ACC112 (cell line): ENCODE data around the gene SLC16A12.

Source experiments
- H2AFZ ChIP-seq: fragments of 200-600 bp; sonication (generic); one replicate; pipeline ENCODE4 v1.6.0; 2017; ENCODE audit warnings: antibody characterized with exemption, low read length; ENCODE audit not compliant: unreplicated experiment
- H3K27ac ChIP-seq: fragments of 200-600 bp; sonication (generic); 2 replicates; pipeline ENCODE4 v1.5.1; 2014; ENCODE audit warnings: low read depth, mild to moderate bottlenecking, antibody characterized with exemption, low read length, moderate library complexity
- H3K27me3 ChIP-seq: fragments of 200-600 bp; sonication (generic); 2 replicates; pipeline ENCODE4 v1.6.1; 2014; ENCODE audit warnings: mild to moderate bottlenecking, antibody characterized with exemption, low read length, moderate library complexity, mixed read lengths; ENCODE audit not compliant: insufficient read depth
- H3K36me3 ChIP-seq: fragments of 200-600 bp; sonication (generic); 2 replicates; pipeline ENCODE4 v1.6.1; 2016; ENCODE audit warnings: mild to moderate bottlenecking, antibody characterized with exemption, low read length, moderate library complexity, mixed read lengths; ENCODE audit not compliant: insufficient read depth
- H3K4me1 ChIP-seq: fragments of 200-600 bp; sonication (generic); one replicate; pipeline ENCODE4 v1.6.1; 2016; ENCODE audit warnings: low read length, mixed read lengths; ENCODE audit not compliant: insufficient read depth, unreplicated experiment, control insufficient read depth
- H3K4me3 ChIP-seq: fragments of 200-600 bp; sonication (generic); 2 replicates; pipeline ENCODE4 v1.5.1; 2014; ENCODE audit warnings: mild to moderate bottlenecking, low read depth, low read length
- H3K79me2 ChIP-seq: fragments of 200-600 bp; sonication (generic); one replicate; pipeline ENCODE4 v1.6.0; 2016; ENCODE audit warnings: low read length; ENCODE audit not compliant: control insufficient read depth, unreplicated experiment, insufficient read depth

The SLC16A12 gene

DNA sequence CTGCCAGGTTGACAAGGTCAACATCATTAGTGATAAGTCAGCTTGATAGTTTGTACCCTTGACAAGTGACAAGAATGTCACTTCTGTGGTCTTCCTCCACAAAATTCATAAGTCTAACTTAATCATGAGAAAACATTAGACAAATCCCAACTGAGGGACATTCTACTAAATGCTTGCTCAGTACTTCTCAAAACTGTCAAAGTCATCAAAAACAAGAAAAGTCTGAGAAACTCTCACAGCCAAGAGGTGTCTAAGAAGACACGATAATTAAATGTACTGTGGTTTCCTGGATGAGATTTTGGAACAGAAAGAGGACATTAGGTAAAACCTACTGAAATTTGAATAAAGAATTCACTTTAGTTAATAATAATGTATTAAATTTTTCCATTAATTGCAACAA is 29.8 kb upstream of the SLC16A12 start:
- Histone ChIP-seq H3K4me3 (no peak overlapping the region), H3K4me1 (no peaks in the 10 kb centered on the region), H2AFZ (peak overlapping the region; percentile 17), H3K79me2 (no peaks in the 10 kb centered on the region), H3K27me3 (no peaks in the 10 kb centered on the region), H3K27ac (no peak overlapping the region), H3K36me3 (no peaks in the 10 kb centered on the region)

DNA sequence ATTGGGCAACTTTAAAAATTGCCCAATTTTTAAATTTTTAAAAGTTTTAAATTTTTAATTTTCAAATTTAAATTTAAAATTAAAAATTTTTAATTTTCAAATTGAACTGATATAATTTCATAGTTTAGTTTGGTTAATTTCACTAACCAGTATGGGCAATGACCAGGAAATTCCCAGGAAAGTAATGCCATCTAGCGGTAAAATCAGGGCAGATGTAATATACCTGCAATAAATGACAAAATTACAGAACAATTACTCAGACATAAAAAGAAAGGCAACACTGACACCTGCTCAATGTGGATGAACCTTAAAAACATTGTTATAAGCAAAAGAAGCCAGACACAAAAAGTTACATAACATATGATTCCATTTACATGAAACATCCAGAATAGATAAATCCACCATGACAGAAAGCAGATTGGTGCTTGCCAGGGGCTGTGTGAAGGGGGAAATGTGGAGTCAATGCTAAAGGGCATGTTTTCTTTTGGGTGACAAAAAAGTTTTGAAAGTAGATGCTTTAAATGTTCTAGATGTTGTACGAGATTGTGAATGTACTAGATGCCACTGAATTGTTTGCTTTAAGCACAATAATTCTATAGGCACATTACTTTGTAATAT is 28.6 kb upstream of the SLC16A12 start:
- Histone ChIP-seq H3K36me3 (no peaks in the 10 kb centered on the region), H3K27me3 (no peaks in the 10 kb centered on the region), H2AFZ (no peak overlapping the region), H3K27ac (no peak overlapping the region), H3K4me3 (no peak overlapping the region), H3K4me1 (no peaks in the 10 kb centered on the region), H3K79me2 (no peaks in the 10 kb centered on the region)

DNA sequence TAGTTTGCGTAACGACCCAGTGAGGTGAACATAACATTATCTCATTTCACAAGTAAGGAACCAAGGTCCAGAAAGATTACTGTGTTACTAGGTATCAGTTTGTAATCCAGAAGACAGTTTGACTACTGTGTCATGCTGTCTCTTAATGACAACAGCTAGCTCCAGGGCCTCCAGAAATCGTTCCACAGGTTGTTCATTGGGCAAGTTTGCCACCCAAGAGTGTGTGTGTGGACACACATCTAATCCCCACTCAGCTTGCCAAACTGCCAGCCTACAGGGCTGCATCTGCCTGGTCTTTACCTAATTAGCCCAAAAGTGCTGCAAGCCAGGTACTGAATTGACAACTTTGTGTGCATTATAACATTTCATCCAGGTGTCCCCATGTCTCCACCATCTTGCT is 27.9 kb upstream of the SLC16A12 start:
- Histone ChIP-seq H3K27me3 (no peaks in the 10 kb centered on the region), H3K4me1 (no peaks in the 10 kb centered on the region), H3K79me2 (no peaks in the 10 kb centered on the region), H3K4me3 (no peak overlapping the region), H3K36me3 (no peaks in the 10 kb centered on the region), H3K27ac (no peak overlapping the region), H2AFZ (no peak overlapping the region)

DNA sequence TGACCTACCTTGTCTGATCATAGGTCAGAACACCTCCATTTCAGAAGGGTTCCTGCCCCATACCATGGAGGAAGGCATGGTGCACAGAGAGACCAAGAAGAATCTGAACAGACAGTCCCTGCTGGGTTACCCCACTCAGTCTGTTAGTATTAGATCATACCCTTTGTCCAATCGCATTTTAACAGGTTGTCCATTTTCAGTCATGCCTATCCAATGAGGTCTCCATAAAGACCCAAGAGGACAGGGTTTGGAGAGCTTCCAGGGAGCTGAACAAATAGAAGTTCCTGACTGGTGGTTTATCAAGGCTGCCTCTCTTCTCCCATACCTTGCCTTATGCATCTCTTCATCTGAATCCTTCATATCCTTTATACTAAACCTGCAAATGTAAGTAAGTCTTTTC is 21.2 kb upstream of the SLC16A12 start:
- Histone ChIP-seq H3K79me2 (no peaks in the 10 kb centered on the region), H3K4me3 (no peak overlapping the region), H3K27ac (no peak overlapping the region), H2AFZ (no peak overlapping the region), H3K36me3 (no peaks in the 10 kb centered on the region), H3K27me3 (no peaks in the 10 kb centered on the region), H3K4me1 (peaks cover 21% of the 10 kb centered on the region)

GRCh38 chr10:89555688-89556445 is 20.5 kb upstream of the SLC16A12 start:
- Histone ChIP-seq H3K27ac (no peak overlapping the region), H3K36me3 (no peaks in the 10 kb centered on the region), H3K27me3 (no peaks in the 10 kb centered on the region), H2AFZ (no peak overlapping the region), H3K79me2 (no peaks in the 10 kb centered on the region), H3K4me1 (peaks cover 21% of the 10 kb centered on the region), H3K4me3 (no peak overlapping the region)

GRCh38 chr10:89554433-89554832 is 19.0 kb upstream of the SLC16A12 start:
- Histone ChIP-seq H3K79me2 (no peaks in the 10 kb centered on the region), H3K27me3 (no peaks in the 10 kb centered on the region), H3K4me3 (no peak overlapping the region), H2AFZ (no peak overlapping the region), H3K27ac (no peak overlapping the region), H3K4me1 (peaks cover 24% of the 10 kb centered on the region), H3K36me3 (no peaks in the 10 kb centered on the region)

- Histone ChIP-seq H3K4me1 (peaks cover 24% of the 10 kb centered on the region), H2AFZ (no peak overlapping the region), H3K36me3 (no peaks in the 10 kb centered on the region), H3K79me2 (no peaks in the 10 kb centered on the region), H3K27ac (peak overlapping the region; percentile 58), H3K4me3 (no peak overlapping the region), H3K27me3 (no peaks in the 10 kb centered on the region)
These were observed 17.8 kb upstream of the SLC16A12 start for GRCh38 chr10:89553064-89553734.

DNA sequence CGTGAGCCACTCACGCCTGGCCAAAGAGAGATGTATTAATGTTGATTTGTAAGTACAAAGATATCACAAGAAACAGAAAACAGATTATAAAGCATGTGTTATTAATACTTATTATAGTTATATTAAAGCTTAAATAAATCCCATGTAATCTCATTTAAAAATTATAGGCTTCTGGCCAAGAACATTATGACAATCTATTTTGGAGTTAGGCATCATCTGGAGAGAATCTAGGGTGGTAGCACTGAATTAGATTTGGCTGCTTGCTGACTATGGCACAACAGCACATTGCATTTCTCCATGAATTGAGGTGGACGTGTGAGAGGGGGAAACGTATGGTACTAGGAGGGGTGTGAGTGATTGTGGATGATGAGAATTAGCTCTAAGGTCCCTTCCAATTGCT is 16.8 kb upstream of the SLC16A12 start:
- Histone ChIP-seq H3K4me3 (no peak overlapping the region), H3K79me2 (no peaks in the 10 kb centered on the region), H3K36me3 (no peaks in the 10 kb centered on the region), H3K4me1 (peaks cover 24% of the 10 kb centered on the region), H2AFZ (no peak overlapping the region), H3K27me3 (no peaks in the 10 kb centered on the region), H3K27ac (no peak overlapping the region)

DNA sequence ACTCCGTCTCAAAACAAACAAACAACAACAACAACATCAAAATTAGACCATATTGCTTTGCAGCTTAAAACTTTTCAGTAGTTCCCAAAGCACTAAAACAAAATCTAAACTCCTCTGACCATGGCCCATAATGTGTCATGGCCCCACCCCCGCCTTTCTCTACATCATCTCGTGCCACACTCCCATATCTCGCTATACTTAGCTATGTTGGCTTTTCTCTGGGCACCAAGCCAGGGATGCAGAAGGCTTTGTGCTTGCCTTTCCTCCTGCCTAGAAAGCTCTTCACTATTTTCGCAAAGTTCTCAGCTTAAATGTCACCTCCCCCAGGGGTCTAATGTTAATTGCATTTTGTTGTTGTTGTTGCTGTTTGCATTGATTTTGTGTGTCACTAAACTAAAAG is 15.1 kb upstream of the SLC16A12 start:
- H3K36me3 ChIP-seq = no peaks in the 10 kb centered on the region
- H3K27me3 ChIP-seq = no peaks in the 10 kb centered on the region

GRCh38 chr10:89549510-89549909 is 14.1 kb upstream of the SLC16A12 start:
- no peaks in the 10 kb centered on the region for H3K36me3 ChIP-seq
- no peaks in the 10 kb centered on the region for H3K27me3 ChIP-seq
- no peak overlapping the region for H3K27ac ChIP-seq
- no peak overlapping the region for H3K4me3 ChIP-seq
- H3K79me2 ChIP-seq = no peaks in the 10 kb centered on the region
- H3K4me1 ChIP-seq = peaks cover 21% of the 10 kb centered on the region
- no peak overlapping the region for H2AFZ ChIP-seq

More for the DNA sequence above, 15.1 kb upstream of the SLC16A12 start:
- Histone ChIP-seq H2AFZ (no peak overlapping the region), H3K27ac (no peak overlapping the region), H3K4me1 (peaks cover 24% of the 10 kb centered on the region), H3K79me2 (no peaks in the 10 kb centered on the region), H3K4me3 (no peak overlapping the region)

- H3K27me3 ChIP-seq = no peaks in the 10 kb centered on the region
- H3K27ac ChIP-seq = no peak overlapping the region
- H3K79me2 ChIP-seq = no peaks in the 10 kb centered on the region
- no peak overlapping the region for H2AFZ ChIP-seq
- peaks cover 15% of the 10 kb centered on the region for H3K4me1 ChIP-seq
- H3K36me3 ChIP-seq = no peaks in the 10 kb centered on the region
- H3K4me3 ChIP-seq = no peak overlapping the region
These were observed 13.3 kb upstream of the SLC16A12 start for GRCh38 chr10:89548673-89549072.
